ENCODE data around the gene CDH2. TPM values are rescaled to one million over a fixed set of nuclear protein-coding genes. Genes with fewer than 3 reads are reported as not detected.

CDH2 gene
- total RNA-seq, 1 donor from 2014 or later, result 363 TPM

- Histone ChIP-seq H3K9me3 (ENCODE audit: insufficient read depth, low read depth, low read length) (no peaks in the 10 kb centered on the region), H3K27ac (ENCODE audit: low read depth, low read length) (peak overlapping the region; percentile 86), H3K36me3 (ENCODE audit: insufficient read depth, low read length) (peaks cover 8% of the 10 kb centered on the region), H3K27me3 (ENCODE audit: insufficient read depth, low read length) (no peaks in the 10 kb centered on the region), H3K4me3 (ENCODE audit: insufficient read depth, low read depth, low read length) (peak overlapping the region; percentile 21), H4K20me1 (ENCODE audit: insufficient read depth, low read length) (peaks cover 2% of the 10 kb centered on the region), H2AFZ (ENCODE audit: low read depth, low read length) (no peak overlapping the region), H3K4me1 (ENCODE audit: insufficient read depth, low read length) (peaks cover 41% of the 10 kb centered on the region), H3K79me2 (ENCODE audit: insufficient read depth, low read length) (peaks cover 85% of the 10 kb centered on the region), H3K4me2 (ENCODE audit: low read length) (peak overlapping the region; percentile 77), H3K9ac (ENCODE audit: low read length) (peak overlapping the region; percentile 52)
- Mint-ChIP-seq H3K4me1 (ENCODE audit: low read depth, unreplicated experiment) (peaks cover 59% of the 10 kb centered on the region), H3K9me3 (ENCODE audit: unreplicated experiment) (no peaks in the 10 kb centered on the region), H3K4me3 (ENCODE audit: unreplicated experiment) (peak overlapping the region; percentile 2), H3K36me3 (ENCODE audit: low read depth, unreplicated experiment) (peaks cover 4% of the 10 kb centered on the region), H3K27me3 (ENCODE audit: low read depth, unreplicated experiment) (no peaks in the 10 kb centered on the region), H3K27ac (ENCODE audit: unreplicated experiment) (peak overlapping the region; percentile 91)
- TF ChIP-seq CTCF (IDR thresholded peaks at IDR 0.05; ENCODE audit: insufficient read depth, low read depth, low read length) (no peak), EZH2 (IDR thresholded peaks at IDR 0.05; ENCODE audit: insufficient read depth, low read length) (no peak)
- DNase-seq (ENCODE audit: low read depth) (peak; percentile 86), FAIRE-seq (no peak)
These were observed 131.6 kb downstream of the CDH2 start for GRCh38 chr18:28045176-28045810.

GRCh38 chr18:28044036-28044435, 132.9 kb downstream of the CDH2 start:
- FAIRE-seq (no peak), DNase-seq (ENCODE audit: low read depth) (no peak)
- no peak overlapping the region for H3K4me2 ChIP-seq (ENCODE audit: low read length)
- no peaks in the 10 kb centered on the region for H3K36me3 ChIP-seq (ENCODE audit: insufficient read depth, low read length)
- H3K9ac ChIP-seq (ENCODE audit: low read length), result no peak overlapping the region
- H3K4me3 ChIP-seq (ENCODE audit: insufficient read depth, low read depth, low read length), result no peak overlapping the region
- H3K9me3 ChIP-seq (ENCODE audit: insufficient read depth, low read depth, low read length), result no peaks in the 10 kb centered on the region
- Mint-ChIP-seq H3K27ac (ENCODE audit: unreplicated experiment) (peak overlapping the region; percentile 41), H3K4me3 (ENCODE audit: unreplicated experiment) (no peak overlapping the region), H3K36me3 (ENCODE audit: low read depth, unreplicated experiment) (no peaks in the 10 kb centered on the region), H3K4me1 (ENCODE audit: low read depth, unreplicated experiment) (peaks cover 62% of the 10 kb centered on the region), H3K9me3 (ENCODE audit: unreplicated experiment) (no peaks in the 10 kb centered on the region), H3K27me3 (ENCODE audit: low read depth, unreplicated experiment) (no peaks in the 10 kb centered on the region)
- peaks cover 85% of the 10 kb centered on the region for H3K79me2 ChIP-seq (ENCODE audit: insufficient read depth, low read length)
- TF ChIP-seq EZH2 (IDR thresholded peaks at IDR 0.05; ENCODE audit: insufficient read depth, low read length) (no peak), CTCF (IDR thresholded peaks at IDR 0.05; ENCODE audit: insufficient read depth, low read depth, low read length) (no peak)
- H3K27ac ChIP-seq (ENCODE audit: low read depth, low read length), result no peak overlapping the region
- no peak overlapping the region for H2AFZ ChIP-seq (ENCODE audit: low read depth, low read length)
- peaks cover 54% of the 10 kb centered on the region for H3K4me1 ChIP-seq (ENCODE audit: insufficient read depth, low read length)
- H3K27me3 ChIP-seq (ENCODE audit: insufficient read depth, low read length), result no peaks in the 10 kb centered on the region
- H4K20me1 ChIP-seq (ENCODE audit: insufficient read depth, low read length), result no peaks in the 10 kb centered on the region

- FAIRE-seq (no peak), DNase-seq (ENCODE audit: low read depth) (no peak)
- TF ChIP-seq EZH2 (IDR thresholded peaks at IDR 0.05; ENCODE audit: insufficient read depth, low read length) (no peak), CTCF (IDR thresholded peaks at IDR 0.05; ENCODE audit: insufficient read depth, low read depth, low read length) (no peak)
- no peaks in the 10 kb centered on the region for H3K36me3 ChIP-seq (ENCODE audit: insufficient read depth, low read length)
- H3K9me3 Mint-ChIP-seq (ENCODE audit: unreplicated experiment), result no peaks in the 10 kb centered on the region
- H3K36me3 Mint-ChIP-seq (ENCODE audit: low read depth, unreplicated experiment), result no peaks in the 10 kb centered on the region
- H3K27ac ChIP-seq (ENCODE audit: low read depth, low read length), result no peak overlapping the region
- H3K4me3 ChIP-seq (ENCODE audit: insufficient read depth, low read depth, low read length), result no peak overlapping the region
- H3K9ac ChIP-seq (ENCODE audit: low read length), result no peak overlapping the region
- H4K20me1 ChIP-seq (ENCODE audit: insufficient read depth, low read length), result no peaks in the 10 kb centered on the region
- H2AFZ ChIP-seq (ENCODE audit: low read depth, low read length), result no peak overlapping the region
- no peaks in the 10 kb centered on the region for H3K27me3 Mint-ChIP-seq (ENCODE audit: low read depth, unreplicated experiment)
- no peak overlapping the region for H3K4me2 ChIP-seq (ENCODE audit: low read length)
- peaks cover 85% of the 10 kb centered on the region for H3K79me2 ChIP-seq (ENCODE audit: insufficient read depth, low read length)
- no peaks in the 10 kb centered on the region for H3K9me3 ChIP-seq (ENCODE audit: insufficient read depth, low read depth, low read length)
- no peak overlapping the region for H3K4me3 Mint-ChIP-seq (ENCODE audit: unreplicated experiment)
- H3K4me1 Mint-ChIP-seq (ENCODE audit: low read depth, unreplicated experiment), result peaks cover 65% of the 10 kb centered on the region
- H3K27me3 ChIP-seq (ENCODE audit: insufficient read depth, low read length), result no peaks in the 10 kb centered on the region
- H3K4me1 ChIP-seq (ENCODE audit: insufficient read depth, low read length), result peaks cover 55% of the 10 kb centered on the region
- peak overlapping the region; percentile 41 for H3K27ac Mint-ChIP-seq (ENCODE audit: unreplicated experiment)
These were observed 133.3 kb downstream of the CDH2 start for GRCh38 chr18:28043631-28044030.
